Loucy (cell line): ENCODE measurements around the gene PGAM1.

ENCODE experiments used
- EZH2phosphoT487 ChIP-seq: fragments of 200-600 bp; IDR thresholded peaks from 2 replicates; pipeline ENCODE4 v1.6.1; 2018; ENCODE audit warnings: antibody characterized with exemption, mild to moderate bottlenecking, moderate library complexity, borderline replicate concordance
- TF ChIP-seq, protein P1 (sequence below): fragments of 200-600 bp; sonication (generic); conservative IDR thresholded peaks from 2 replicates; pipeline ENCODE4 v1.5.1; 2014; ENCODE audit warnings: mild to moderate bottlenecking, antibody characterized with exemption, low read length

DNA sequence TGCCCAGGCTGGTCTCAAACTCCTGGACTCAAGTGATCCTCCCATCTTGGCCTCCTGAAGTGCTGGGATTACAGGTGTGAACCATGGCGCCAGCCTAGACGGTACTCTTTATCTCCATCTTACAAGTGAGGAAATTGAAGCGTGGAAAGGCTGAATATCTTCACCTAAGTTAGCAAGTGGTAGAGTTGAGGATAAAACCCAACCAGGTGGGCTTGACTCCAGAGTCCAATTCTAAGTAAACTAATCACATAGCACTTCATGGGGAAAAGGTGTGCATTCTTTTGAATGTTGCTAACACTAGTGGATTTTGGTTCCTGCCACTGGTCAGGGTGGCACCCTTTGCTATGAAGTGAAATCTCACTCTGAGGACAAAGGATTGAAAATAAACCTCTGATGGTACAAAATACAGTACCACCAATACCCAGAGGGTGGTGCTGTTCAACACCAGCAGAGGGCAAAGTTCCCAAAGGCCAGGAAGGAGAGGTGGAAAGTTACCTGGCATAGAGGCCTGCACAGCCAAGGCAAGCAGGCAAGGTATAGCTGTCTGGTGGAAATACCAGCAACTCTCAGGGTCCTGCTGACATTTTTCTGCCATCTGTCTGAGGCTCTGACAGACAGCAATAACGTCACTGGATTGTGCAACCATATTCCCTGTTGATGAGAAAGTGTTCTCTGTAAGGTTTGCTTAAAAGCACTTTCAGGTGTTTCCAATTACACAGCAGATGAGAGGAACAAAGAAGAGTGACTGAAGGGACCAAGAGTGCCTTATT is 37.6 kb downstream of the PGAM1 start:
- TF ChIP-seq, protein P1, sequence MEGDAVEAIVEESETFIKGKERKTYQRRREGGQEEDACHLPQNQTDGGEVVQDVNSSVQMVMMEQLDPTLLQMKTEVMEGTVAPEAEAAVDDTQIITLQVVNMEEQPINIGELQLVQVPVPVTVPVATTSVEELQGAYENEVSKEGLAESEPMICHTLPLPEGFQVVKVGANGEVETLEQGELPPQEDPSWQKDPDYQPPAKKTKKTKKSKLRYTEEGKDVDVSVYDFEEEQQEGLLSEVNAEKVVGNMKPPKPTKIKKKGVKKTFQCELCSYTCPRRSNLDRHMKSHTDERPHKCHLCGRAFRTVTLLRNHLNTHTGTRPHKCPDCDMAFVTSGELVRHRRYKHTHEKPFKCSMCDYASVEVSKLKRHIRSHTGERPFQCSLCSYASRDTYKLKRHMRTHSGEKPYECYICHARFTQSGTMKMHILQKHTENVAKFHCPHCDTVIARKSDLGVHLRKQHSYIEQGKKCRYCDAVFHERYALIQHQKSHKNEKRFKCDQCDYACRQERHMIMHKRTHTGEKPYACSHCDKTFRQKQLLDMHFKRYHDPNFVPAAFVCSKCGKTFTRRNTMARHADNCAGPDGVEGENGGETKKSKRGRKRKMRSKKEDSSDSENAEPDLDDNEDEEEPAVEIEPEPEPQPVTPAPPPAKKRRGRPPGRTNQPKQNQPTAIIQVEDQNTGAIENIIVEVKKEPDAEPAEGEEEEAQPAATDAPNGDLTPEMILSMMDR, result peak; percentile 95
- no peak for TF ChIP-seq EZH2phosphoT487
